Measurements from ENCODE around the gene MRTFB. TPM values are rescaled to one million over a fixed set of nuclear protein-coding genes. Genes with fewer than 3 reads are reported as not detected.

The MRTFB gene
- total RNA-seq, 1 experiment from 2014 or later, result 12.1 TPM

DNA sequence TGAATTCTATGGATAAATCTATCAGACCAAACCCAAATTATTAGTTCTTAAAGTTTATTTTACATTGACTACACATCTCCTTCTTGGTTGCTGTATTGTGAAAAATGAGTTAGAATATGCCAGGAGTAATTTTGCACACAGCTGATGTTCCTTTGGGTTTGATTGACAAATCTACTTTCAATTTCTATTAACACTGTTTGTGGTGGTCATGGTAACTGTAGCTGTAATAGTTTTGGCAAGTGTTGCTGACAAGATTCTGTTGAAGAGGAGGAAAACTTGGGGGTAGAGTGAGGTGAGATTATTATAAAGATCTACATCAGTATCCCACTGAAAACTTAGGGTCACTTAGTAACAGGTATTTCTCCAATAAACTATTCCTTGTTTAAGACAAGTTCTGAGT is 30.3 kb downstream of the MRTFB start:
- Histone ChIP-seq H3K36me3 (no peaks in the 10 kb centered on the region; the same call in 1 of the 2 replicates), H3K4me3 (no peak overlapping the region), H3K9me3 (replicated peaks) (no peaks in the 10 kb centered on the region), H3K27me3 (replicated peaks) (no peaks in the 10 kb centered on the region), H3K4me1 (replicated peaks) (peaks cover 13% of the 10 kb centered on the region), H3K27ac (no peak overlapping the region)
- no peak for DNase-seq (ENCODE audit: low read depth in 1 of 2, low spot score in 2 of 2)

DNA sequence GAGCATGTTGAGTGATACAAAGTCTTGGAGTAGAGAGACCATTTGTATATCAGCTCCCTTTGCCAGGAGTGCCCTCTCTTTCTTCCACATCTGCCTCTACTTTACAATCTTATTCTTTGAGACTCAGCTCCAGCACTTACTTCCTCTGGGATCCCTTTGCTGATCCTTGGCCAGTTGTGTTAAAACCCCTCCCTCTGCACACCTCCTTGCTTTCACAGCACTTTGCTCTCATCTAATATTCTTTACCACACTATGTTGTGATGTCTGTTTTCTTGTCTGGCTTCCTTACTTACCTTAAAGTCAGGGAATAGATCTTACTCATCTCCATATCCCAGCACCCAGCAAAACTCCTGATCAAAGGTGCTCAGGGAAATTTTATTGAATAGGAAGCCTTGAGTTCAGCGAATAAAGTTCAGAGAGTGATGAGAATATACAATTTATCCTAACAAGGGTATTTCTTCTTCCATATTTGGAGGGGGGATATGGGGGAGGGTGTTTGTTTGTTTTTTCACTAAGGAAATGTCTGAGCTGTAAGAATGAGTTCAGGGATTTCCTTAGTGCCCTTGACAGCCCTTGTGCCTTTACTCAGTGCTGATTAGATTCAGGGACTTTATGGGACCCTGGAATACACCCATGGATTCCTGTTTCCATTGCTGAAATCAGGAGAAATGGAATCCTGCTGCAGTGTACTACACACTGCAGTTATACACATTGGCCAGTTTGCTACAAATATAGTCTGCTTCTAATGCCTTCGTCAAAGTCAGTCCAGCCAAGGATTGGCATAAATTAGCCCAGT is 32.0 kb downstream of the MRTFB start:
- Histone ChIP-seq H3K27ac (no peak overlapping the region), H3K9me3 (replicated peaks) (no peaks in the 10 kb centered on the region), H3K4me1 (replicated peaks) (peaks cover 13% of the 10 kb centered on the region), H3K27me3 (replicated peaks) (no peaks in the 10 kb centered on the region), H3K36me3 (no peaks in the 10 kb centered on the region), H3K4me3 (no peak overlapping the region)
- no peak for DNase-seq (ENCODE audit: low read depth in 1 of 2, low spot score in 2 of 2)

DNA sequence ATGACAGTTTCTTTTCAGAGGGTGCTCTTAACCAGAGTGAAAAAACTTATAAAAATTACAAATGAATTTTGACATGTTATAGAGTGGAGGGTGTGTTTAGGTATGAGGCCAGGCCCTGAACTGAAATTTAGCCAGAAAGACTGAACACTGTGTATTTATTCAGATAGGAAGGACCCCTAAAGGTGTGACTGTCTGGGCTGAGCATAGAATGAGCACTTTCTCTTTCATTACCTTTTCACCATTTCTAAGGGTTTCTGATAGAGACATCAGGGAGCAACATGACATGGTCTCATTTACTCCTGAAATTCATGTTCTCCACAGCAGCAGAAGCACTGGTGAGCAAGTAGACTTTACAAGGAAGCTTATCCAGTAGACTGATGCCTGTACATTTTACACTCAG is 32.9 kb downstream of the MRTFB start:
- no peaks in the 10 kb centered on the region for H3K9me3 ChIP-seq (replicated peaks)
- DNase-seq (ENCODE audit: low read depth in 1 of 2, low spot score in 2 of 2), result no peak
- H3K27ac ChIP-seq, result no peak overlapping the region
- no peaks in the 10 kb centered on the region for H3K27me3 ChIP-seq (replicated peaks)
- no peaks in the 10 kb centered on the region for H3K36me3 ChIP-seq
- peaks cover 13% of the 10 kb centered on the region for H3K4me1 ChIP-seq (replicated peaks)
- H3K4me3 ChIP-seq, result no peak overlapping the region

- Histone ChIP-seq H3K27me3 (replicated peaks) (no peaks in the 10 kb centered on the region), H3K4me1 (replicated peaks) (peaks cover 13% of the 10 kb centered on the region), H3K9me3 (replicated peaks) (no peaks in the 10 kb centered on the region), H3K36me3 (no peaks in the 10 kb centered on the region), H3K27ac (no peak overlapping the region), H3K4me3 (no peak overlapping the region)
- DNase-seq (ENCODE audit: low read depth in 1 of 2, low spot score in 2 of 2), result no peak
These were observed 34.7 kb downstream of the MRTFB start for GRCh38 chr16:14105760-14106375.

DNA sequence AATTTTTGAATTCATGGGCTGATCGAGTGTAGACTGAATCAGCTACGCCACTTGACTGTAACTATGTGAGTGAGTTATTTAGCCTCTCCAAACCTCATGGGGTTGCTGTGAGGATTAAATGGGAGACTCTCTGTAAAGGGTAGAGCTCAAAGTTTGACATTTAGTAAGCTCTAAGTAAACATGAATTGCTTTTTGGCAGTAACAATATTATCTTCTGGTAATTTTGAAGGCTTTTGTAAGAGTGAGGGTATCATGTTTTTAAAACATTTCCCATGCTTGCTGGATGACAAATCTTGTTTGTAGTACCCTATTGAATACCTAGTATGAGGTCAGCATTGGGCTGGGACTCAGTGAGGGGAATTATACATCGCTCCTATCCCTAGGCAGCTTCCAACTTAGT is 35.3 kb downstream of the MRTFB start:
- H3K27ac ChIP-seq, result no peak overlapping the region
- H3K9me3 ChIP-seq (replicated peaks), result no peaks in the 10 kb centered on the region
- no peaks in the 10 kb centered on the region for H3K27me3 ChIP-seq (replicated peaks)
- H3K4me3 ChIP-seq, result no peak overlapping the region
- peaks cover 13% of the 10 kb centered on the region for H3K4me1 ChIP-seq (replicated peaks)
- H3K36me3 ChIP-seq, result no peaks in the 10 kb centered on the region
- no peak for DNase-seq (ENCODE audit: low read depth in 1 of 2, low spot score in 2 of 2)

DNA sequence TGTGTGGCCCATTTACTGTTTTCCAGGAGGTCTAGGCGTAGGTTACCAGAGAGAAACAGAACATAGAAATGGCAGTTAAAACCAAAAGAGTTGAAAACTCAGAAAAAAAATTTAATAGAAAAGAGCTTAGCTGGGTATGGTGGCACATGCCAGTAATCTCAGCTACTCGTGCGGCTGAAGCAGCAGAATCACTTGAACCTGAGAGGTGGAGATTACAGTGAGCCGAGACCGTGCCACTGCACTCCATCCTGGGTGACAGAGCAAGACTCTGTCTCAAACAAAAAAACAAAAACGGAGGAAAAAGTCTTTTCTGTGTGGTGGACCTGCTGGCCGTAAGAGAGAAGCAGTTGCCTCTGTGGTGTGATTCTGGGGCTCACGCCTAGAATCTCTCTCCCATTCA is 35.8 kb downstream of the MRTFB start:
- Histone ChIP-seq H3K4me1 (replicated peaks) (peaks cover 13% of the 10 kb centered on the region), H3K36me3 (no peaks in the 10 kb centered on the region), H3K9me3 (replicated peaks) (no peaks in the 10 kb centered on the region), H3K27ac (no peak overlapping the region), H3K27me3 (replicated peaks) (no peaks in the 10 kb centered on the region), H3K4me3 (no peak overlapping the region)
- no peak for DNase-seq (ENCODE audit: low read depth in 1 of 2, low spot score in 2 of 2)

DNA sequence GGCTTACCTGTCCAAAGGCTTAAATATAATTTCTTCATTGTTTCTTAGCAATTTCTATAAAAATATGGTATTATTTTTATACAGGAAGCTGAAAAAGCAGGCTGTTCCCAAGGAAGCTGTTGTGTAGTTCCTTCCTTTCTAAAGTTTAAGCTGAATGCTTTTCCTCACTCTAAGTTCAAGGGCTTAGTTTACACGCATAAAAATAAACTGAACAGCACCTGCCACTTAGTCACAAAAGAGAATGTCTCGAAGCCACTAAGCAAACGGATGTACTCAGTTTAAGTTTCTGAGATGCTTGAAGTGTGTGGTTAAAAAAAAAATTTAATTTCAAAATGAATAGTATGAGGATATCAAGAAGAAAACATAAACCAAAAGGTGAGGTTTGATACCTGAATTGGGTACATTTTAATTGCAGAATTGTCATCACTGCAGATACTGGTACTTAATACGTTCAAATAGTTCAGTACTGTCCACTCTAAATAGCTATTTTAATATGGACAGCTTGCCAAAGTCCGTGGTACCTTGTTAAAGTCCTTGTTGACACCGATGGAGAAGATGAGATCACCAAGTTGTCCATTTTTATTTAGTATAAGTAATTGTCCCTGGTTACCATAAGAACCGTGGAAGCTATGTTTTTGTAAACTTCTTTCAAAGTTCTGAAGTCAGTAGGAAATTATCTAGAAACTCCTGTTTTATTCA is 38.1 kb downstream of the MRTFB start:
- no peak overlapping the region for H3K27ac ChIP-seq
- no peak for DNase-seq (ENCODE audit: low read depth in 1 of 2, low spot score in 2 of 2)

DNA sequence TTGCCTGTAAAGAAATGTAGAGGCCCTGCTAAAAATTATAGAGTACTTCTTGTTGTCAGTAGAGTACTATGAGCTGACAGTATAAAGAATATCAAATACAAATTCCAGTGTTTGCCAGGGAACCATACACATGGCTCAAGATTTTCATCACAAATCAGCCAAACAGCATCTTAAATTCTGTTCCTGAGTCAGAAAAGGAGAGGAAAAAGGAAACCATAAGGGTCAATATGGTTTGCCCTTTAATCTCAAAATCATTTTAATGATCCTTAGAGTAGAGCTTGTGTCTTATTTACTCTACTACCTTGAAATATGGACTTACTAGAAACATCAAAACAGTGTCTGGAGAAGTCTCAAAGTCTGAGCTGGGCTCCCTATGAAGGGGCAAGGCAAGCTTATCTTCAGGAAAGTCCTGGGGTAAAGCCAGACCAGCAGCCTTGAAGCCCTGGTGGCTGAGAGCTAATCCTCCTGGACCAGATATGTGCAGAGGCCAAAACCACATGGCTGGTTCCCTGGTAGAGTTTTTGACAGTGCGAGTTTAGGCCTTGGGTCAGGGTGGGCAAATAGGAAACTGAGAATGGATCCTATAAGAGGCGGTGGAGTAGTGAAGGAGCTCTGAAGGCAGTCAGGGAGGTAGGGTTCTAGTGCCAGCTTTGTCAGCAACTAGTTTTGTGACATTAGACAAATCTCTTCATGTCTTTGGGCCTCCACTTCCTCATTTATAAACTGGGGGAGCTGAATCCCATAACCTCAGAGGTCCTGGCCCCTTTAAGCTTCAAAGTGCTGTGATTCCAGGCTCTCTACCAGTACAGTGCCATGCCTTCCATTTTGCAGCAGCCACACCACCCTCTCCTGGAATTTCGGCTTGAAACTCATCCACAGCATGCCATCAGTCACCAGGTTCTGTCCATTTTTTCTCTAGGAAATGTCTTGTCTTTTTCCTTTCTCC is 38.9 kb downstream of the MRTFB start:
- Histone ChIP-seq H3K27ac (no peak overlapping the region), H3K9me3 (replicated peaks) (no peaks in the 10 kb centered on the region), H3K36me3 (0 out of 2 replicates have a peak, but pooled peaks cover 4% of the 10 kb centered on the region), H3K4me1 (replicated peaks) (no peaks in the 10 kb centered on the region), H3K27me3 (replicated peaks) (no peaks in the 10 kb centered on the region), H3K4me3 (no peak overlapping the region)
- no peak for DNase-seq (ENCODE audit: low read depth in 1 of 2, low spot score in 2 of 2)

More for the DNA sequence above, 38.1 kb downstream of the MRTFB start:
- Histone ChIP-seq H3K4me3 (no peak overlapping the region), H3K4me1 (replicated peaks) (peaks cover 6% of the 10 kb centered on the region), H3K36me3 (no peaks in the 10 kb centered on the region), H3K27me3 (replicated peaks) (no peaks in the 10 kb centered on the region), H3K9me3 (replicated peaks) (no peaks in the 10 kb centered on the region)

- Histone ChIP-seq H3K4me3 (no peak overlapping the region), H3K4me1 (replicated peaks) (no peaks in the 10 kb centered on the region), H3K36me3 (0 out of 2 replicates have a peak, but pooled peaks cover 4% of the 10 kb centered on the region), H3K27ac (no peak overlapping the region), H3K9me3 (replicated peaks) (no peaks in the 10 kb centered on the region), H3K27me3 (replicated peaks) (no peaks in the 10 kb centered on the region)
- DNase-seq (ENCODE audit: low read depth in 1 of 2, low spot score in 2 of 2), result no peak
These were observed 39.7 kb downstream of the MRTFB start for GRCh38 chr16:14110728-14111251.

- no peak for DNase-seq (ENCODE audit: low read depth in 1 of 2, low spot score in 2 of 2)
- no peaks in the 10 kb centered on the region for H3K9me3 ChIP-seq (replicated peaks)
- H3K27me3 ChIP-seq (replicated peaks), result no peaks in the 10 kb centered on the region
- no peak overlapping the region for H3K27ac ChIP-seq
- 0 out of 2 replicates have a peak, but pooled peaks cover 7% of the 10 kb centered on the region for H3K36me3 ChIP-seq
- peaks cover 3% of the 10 kb centered on the region; the same call in 1 of the 2 replicates for H3K4me1 ChIP-seq (replicated peaks)
- H3K4me3 ChIP-seq, result no peak overlapping the region
These were observed 40.8 kb downstream of the MRTFB start for GRCh38 chr16:14111713-14112538.

- DNase-seq (ENCODE audit: low read depth in 1 of 2, low spot score in 2 of 2), result no peak
- Histone ChIP-seq H3K4me3 (no peak overlapping the region), H3K4me1 (replicated peaks) (peaks cover 6% of the 10 kb centered on the region; the same call in 1 of the 2 replicates)
These were observed 41.4 kb downstream of the MRTFB start for GRCh38 chr16:14112539-14112856.

GRCh38 chr16:14113344-14113743 is 42.2 kb downstream of the MRTFB start:
- H3K27me3 ChIP-seq (replicated peaks), result no peaks in the 10 kb centered on the region
- H3K27ac ChIP-seq, result no peak overlapping the region

More at GRCh38 chr16:14112539-14112856, 41.4 kb downstream of the MRTFB start:
- H3K27me3 ChIP-seq (replicated peaks), result no peaks in the 10 kb centered on the region
- no peaks in the 10 kb centered on the region for H3K9me3 ChIP-seq (replicated peaks)
- no peak overlapping the region for H3K27ac ChIP-seq
- 0 out of 2 replicates have a peak, but pooled peaks cover 7% of the 10 kb centered on the region for H3K36me3 ChIP-seq

More at GRCh38 chr16:14113344-14113743, 42.2 kb downstream of the MRTFB start:
- H3K9me3 ChIP-seq (replicated peaks), result no peaks in the 10 kb centered on the region
- DNase-seq (ENCODE audit: low read depth in 1 of 2, low spot score in 2 of 2), result no peak
- 0 out of 2 replicates have a peak, but pooled peaks cover 7% of the 10 kb centered on the region for H3K36me3 ChIP-seq
- peaks cover 6% of the 10 kb centered on the region; the same call in 1 of the 2 replicates for H3K4me1 ChIP-seq (replicated peaks)
- H3K4me3 ChIP-seq, result no peak overlapping the region

All from SJSA1 (cell line).